HCT116 (cell line): ENCODE results near the gene ZBTB34. TPM values are rescaled to one million over a fixed set of nuclear protein-coding genes. Genes with fewer than 3 reads are reported as not detected.

Experiments used
- ATAC-seq: fragments of 200-7000 bp; cut with Tn5 transposase; 2 replicates; pipeline ENCODE4 v1.9.1; 2020; ENCODE audit warnings: mild to moderate bottlenecking, moderate library complexity
- BruUV-seq: library from RNA; stranded (reverse); fragments of 400-500 nt; replicated peaks from 2 replicates; lab custom pipeline; 2021; lab: Mats Ljungman, UMichigan
- CTCF ChIA-PET: fragments of 300-600 bp; sonication (Branson Sonifier 250); formaldehyde crosslinking; loops from one replicate; lab custom pipeline; 2021; ENCODE audit warnings: antibody characterized with exemption; lab: Charles Lee
- POLR2A ChIA-PET: fragments of 300-600, 350-600 bp; sonication (Branson Sonifier 250); formaldehyde crosslinking; loops from one replicate; lab custom pipeline; 2021; ENCODE audit warnings: antibody characterized with exemption; lab: Charles Lee
- RAD21 ChIA-PET, 2 experiments: fragments of 300-600 bp; sonication (Branson Sonifier 250); formaldehyde crosslinking; loops; one replicate each; lab custom pipeline; 2023; ENCODE audit warnings: low total read pairs in 2 of 2; ENCODE audit not compliant: uncharacterized antibody in 2 of 2, unreplicated experiment in 2 of 2, low non-redundant PET in 1 of 2; lab: Charles Lee
- DNase-seq: peaks from one replicate; pipeline ENCODE4 v3.0.0-alpha.2; 2010; ENCODE audit warnings: low read depth, low spot score
- H2AFZ ChIP-seq: fragments of 200-600 bp; shearing (Covaris generic), sonication (generic); 2 replicates; pipeline ENCODE4 v1.6.1; 2017; ENCODE audit warnings: low read depth, mixed run types, mixed read lengths, antibody characterized with exemption, low read length; ENCODE audit not compliant: poor library complexity, severe bottlenecking
- H3K27ac ChIP-seq: 2 replicates; pipeline ENCODE4 v1.5.1; 2012; ENCODE audit warnings: low read depth, low read length
- H3K27me3 ChIP-seq: fragments of 200-600 bp; sonication (generic); 2 replicates; pipeline ENCODE4 v1.6.1; 2016; ENCODE audit warnings: mixed run types, low read length, mixed read lengths; ENCODE audit not compliant: insufficient read depth
- H3K36me3 ChIP-seq, 2 experiments: fragments of 200-500 bp in 1 of 2; fragments of 200-600 bp in 1 of 2; sonication (Bioruptor generic) in 1 of 2; sonication (generic) in 1 of 2; 2 replicates each; pipeline versions ENCODE4 v1.5.1 to v1.6.1; 2014 to 2016; ENCODE audit warnings: low read length in 2 of 2, inconsistent platforms in 1 of 2, mixed read lengths in 1 of 2, mixed run types in 1 of 2; ENCODE audit not compliant: insufficient read depth in 2 of 2, control insufficient read depth in 1 of 2
- H3K4me1 ChIP-seq, 2 experiments: fragments of 200-600 bp in 1 of 2; sonication (generic) in 1 of 2; 2 replicates each; pipeline versions ENCODE4 v1.5.1 to v1.6.1; 2012 to 2017; ENCODE audit warnings: low read length in 2 of 2, inconsistent platforms in 1 of 2, mild to moderate bottlenecking in 1 of 2, mixed read lengths in 1 of 2, mixed run types in 1 of 2, moderate library complexity in 1 of 2; ENCODE audit not compliant: insufficient read depth in 2 of 2, control insufficient read depth in 1 of 2
- H3K4me2 ChIP-seq: fragments of 200-600 bp; sonication (generic); 2 replicates; pipeline ENCODE4 v1.6.1; 2017; ENCODE audit warnings: mixed run types, low read length, mixed read lengths
- H3K4me3 ChIP-seq, 2 experiments: fragments of 200-600 bp in 1 of 2; sonication (generic) in 1 of 2; replicated peaks in 1 of 2; 2 replicates each; pipeline ENCODE4 v1.5.1; 2011 to 2016; ENCODE audit warnings: low read length in 2 of 2, control low read depth in 1 of 2, low read depth in 1 of 2, mild to moderate bottlenecking in 1 of 2, mixed read lengths in 1 of 2, mixed run types in 1 of 2
- H3K79me2 ChIP-seq: fragments of 200-600 bp; sonication (generic); 2 replicates; pipeline ENCODE4 v1.6.1; 2017; ENCODE audit warnings: mild to moderate bottlenecking, mixed run types, low read length, moderate library complexity, mixed read lengths; ENCODE audit not compliant: insufficient read depth
- H3K9ac ChIP-seq: fragments of 200-600 bp; sonication (generic); 2 replicates; pipeline ENCODE4 v1.6.1; 2016; ENCODE audit warnings: low read length, mixed read lengths
- H3K9me2 ChIP-seq: fragments of 200-600 bp; sonication (generic), shearing (Covaris generic); 2 replicates; pipeline ENCODE4 v1.6.1; 2017; ENCODE audit warnings: mixed run types, mild to moderate bottlenecking, moderate library complexity; ENCODE audit not compliant: insufficient read depth
- H3K9me3 ChIP-seq, 2 experiments: fragments of 200-500 bp in 1 of 2; fragments of 200-600 bp in 1 of 2; sonication (Bioruptor generic) in 1 of 2; sonication (generic) in 1 of 2; 2 replicates each; pipeline ENCODE4 v1.6.1; 2014 to 2017; ENCODE audit warnings: low read length in 2 of 2, mixed read lengths in 2 of 2, inconsistent platforms in 1 of 2, low read depth in 1 of 2, mild to moderate bottlenecking in 1 of 2, mixed run types in 1 of 2, moderate library complexity in 1 of 2; ENCODE audit not compliant: control insufficient read depth in 1 of 2, insufficient read depth in 1 of 2
- H4K20me1 ChIP-seq: fragments of 200-600 bp; sonication (generic), shearing (Covaris generic); 2 replicates; pipeline ENCODE4 v1.6.1; 2017; ENCODE audit warnings: mixed run types, mild to moderate bottlenecking, moderate library complexity; ENCODE audit not compliant: insufficient read depth
- ATF3 ChIP-seq: IDR thresholded peaks from 2 replicates; pipeline ENCODE4 v1.6.1; 2012
- CEBPB ChIP-seq: IDR thresholded peaks from 2 replicates; pipeline ENCODE4 v1.6.1; 2012; ENCODE audit warnings: low read depth
- EGR1 ChIP-seq: IDR thresholded peaks from 2 replicates; pipeline ENCODE4 v1.6.1; 2012; ENCODE audit warnings: low read depth
- MAX ChIP-seq: IDR thresholded peaks from 2 replicates; pipeline ENCODE4 v1.6.1; 2012
- POLR2A ChIP-seq: IDR thresholded peaks from 2 replicates; pipeline ENCODE4 v1.7.0; 2011; ENCODE audit warnings: borderline replicate concordance; ENCODE audit not compliant: insufficient read depth, insufficient read length; ENCODE audit errors: extremely low read depth
- REST ChIP-seq: IDR thresholded peaks from 2 replicates; pipeline ENCODE4 v1.6.1; 2012; ENCODE audit warnings: low read depth
- ZFX ChIP-seq: fragments of 450-650 bp; IDR thresholded peaks from 2 replicates; pipeline ENCODE4 v1.6.1; 2017
- intact Hi-C: fragments of 100-400 bp; cut with micrococcal nuclease; formaldehyde crosslinking; loops from 2 replicates; pipeline ENCODE4 v1.10.0; 2022
- total RNA-seq: library from RNA; stranded (reverse); gene quantifications from one replicate; pipeline ENCODE4 v1.2.1, GENCODE V29; 2021; ENCODE audit not compliant: unreplicated experiment

Gene ZBTB34
- total RNA-seq, 1 experiment from 2014 or later: 5.6 TPM

GRCh38 chr9:126849591-126850225 is 10.7 kb upstream of the ZBTB34 start:
- Histone ChIP-seq H3K4me2 (no peak overlapping the region), H2AFZ (no peak overlapping the region), H3K36me3 (no peaks in the 10 kb centered on the region), H3K4me1 (no peaks in the 10 kb centered on the region), H3K27me3 (peaks cover 13% of the 10 kb centered on the region; the same call in 1 of the 2 replicates), H3K4me3 (no peak overlapping the region), H4K20me1 (no peaks in the 10 kb centered on the region), H3K79me2 (no peaks in the 10 kb centered on the region), H3K9me3 (no peaks in the 10 kb centered on the region), H3K27ac (no peak overlapping the region), H3K9me2 (no peaks in the 10 kb centered on the region), H3K9ac (no peak overlapping the region)
- CTCF ChIA-PET: interaction anchor here (1.3 kb wide), 1 partner anchor 9 kb away, joined by 4 read pairs; no protein-coding TSS in a partner anchor
- BruUV-seq: no TSS peak
- RAD21 ChIA-PET: no interaction called here
- TF ChIP-seq EGR1 (no peak), MAX (no peak), REST (no peak), POLR2A (no peak), ATF3 (no peak), CEBPB (no peak), ZFX (no peak)
- POLR2A ChIA-PET: no interaction called here
- intact Hi-C loops: no loop called here
- ATAC-seq: no peak
- no peak for DNase-seq
